GM19351 (cell line): ENCODE data around the gene GH2.
"Not testable (repeated sequence)": the region's sequence is repeated elsewhere in the genome, so short reads cannot be mapped to it uniquely, and the experiment has no call there.

Experiments
- ATAC-seq: cut with Tn5 transposase; IDR thresholded peaks from one replicate; pipeline ENCODE4 v1.9.1; 2021; ENCODE audit warnings: mild to moderate bottlenecking, moderate library complexity; ENCODE audit not compliant: unreplicated experiment

The GH2 gene

DNA sequence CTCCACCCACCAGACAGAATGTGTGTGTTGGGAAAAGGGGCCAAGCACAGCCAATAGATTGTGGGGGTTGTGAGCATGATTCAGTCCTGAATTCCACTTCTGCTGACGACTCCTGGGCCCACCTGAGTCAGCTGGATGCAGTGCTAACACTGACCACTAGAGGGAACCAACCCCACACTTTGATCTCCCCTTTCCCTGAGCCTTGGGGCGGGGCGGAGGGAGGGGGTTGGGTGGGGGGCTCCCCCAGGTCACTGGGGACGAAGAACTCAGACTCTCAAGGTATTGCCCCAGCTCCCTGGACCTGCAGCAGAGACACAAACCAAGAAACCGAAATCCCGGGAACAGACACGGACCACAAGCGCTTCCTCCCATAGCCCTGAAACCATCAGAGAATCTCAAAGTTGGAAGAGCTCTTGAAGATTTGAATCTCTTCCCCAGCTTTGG is 29.9 kb upstream of the GH2 start:
- ATAC-seq: no peak

GRCh38 chr17:63911041-63911635 is 29.4 kb upstream of the GH2 start, which contains the start of gene CSHL1:
Gene CSHL1, minus strand, starts transcription at chr17:63911258. Its CDS starts 62 bp downstream, at chr17:63911196.
- ATAC-seq: no peak

GRCh38 chr17:63910096-63910495 is 28.4 kb upstream of the GH2 start:
- no peak for ATAC-seq

DNA sequence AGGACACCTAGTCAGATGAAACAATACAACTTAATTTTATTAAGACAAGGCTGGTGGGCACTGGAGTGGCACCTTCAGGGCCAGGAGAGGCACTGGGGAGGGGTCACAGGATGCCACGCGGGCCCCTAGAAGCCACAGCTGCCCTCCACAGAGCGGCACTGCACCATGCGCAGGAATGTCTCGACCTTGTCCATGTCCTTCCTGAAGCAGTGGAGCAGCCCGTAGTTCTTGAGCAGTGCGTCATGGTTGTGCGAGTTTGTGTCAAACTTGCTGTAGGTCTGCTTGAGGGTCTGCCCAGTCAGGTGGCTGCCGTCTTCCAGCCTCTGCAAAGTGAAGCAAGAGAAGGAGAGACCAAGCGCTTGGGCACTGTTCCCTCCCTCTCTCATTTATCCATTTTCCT is 27.8 kb upstream of the GH2 start:
- ATAC-seq: not testable (repeated sequence)

DNA sequence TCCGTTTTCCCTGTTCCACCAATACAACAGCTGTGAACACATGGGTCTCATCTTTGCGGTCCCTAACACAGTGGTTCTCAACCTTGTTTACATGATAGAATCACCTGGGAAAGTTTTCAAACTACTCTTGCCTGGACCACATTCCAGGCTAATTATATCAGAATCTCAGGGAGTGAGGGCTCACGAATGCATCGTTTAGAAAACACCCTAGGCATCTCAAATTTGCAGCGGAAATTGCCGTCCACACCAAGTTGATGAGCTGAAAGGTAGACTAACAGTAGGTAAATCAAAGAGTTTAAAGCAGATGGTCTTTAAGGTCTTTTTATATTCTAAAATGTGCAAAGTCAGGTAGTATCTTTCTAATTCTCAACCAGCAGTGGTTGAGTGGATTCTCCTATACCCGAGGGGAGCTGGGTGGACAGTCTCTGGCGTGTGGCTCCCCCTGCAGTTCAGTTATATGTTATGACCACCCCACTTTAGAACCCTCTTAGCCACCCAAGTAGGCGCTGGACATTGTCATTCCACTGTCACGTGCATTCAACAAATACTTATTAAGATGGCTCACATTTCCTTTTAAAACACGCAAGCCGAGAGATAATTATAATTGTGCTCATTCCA is 25.5 kb upstream of the GH2 start:
- not testable (repeated sequence) for ATAC-seq

DNA sequence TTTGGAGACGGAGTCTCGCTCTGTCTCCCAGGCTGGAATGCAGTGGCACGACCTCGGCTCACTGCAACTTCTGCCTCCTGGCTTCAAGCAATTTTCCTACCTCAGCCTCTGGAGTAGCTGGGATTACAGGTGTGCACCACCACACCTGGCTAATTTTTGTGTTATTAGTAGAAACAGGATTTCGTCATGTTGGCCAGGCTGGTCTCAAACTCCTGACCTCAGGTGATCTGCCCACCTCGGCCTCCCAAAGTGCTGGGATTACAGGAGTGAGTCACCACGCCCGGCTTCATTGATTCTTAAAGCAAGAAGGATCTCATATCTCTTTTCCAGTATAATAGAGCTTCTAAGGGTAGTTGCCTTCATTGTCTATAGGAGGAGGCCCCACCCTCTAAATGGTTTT is 23.1 kb upstream of the GH2 start:
- not testable (repeated sequence) for ATAC-seq

DNA sequence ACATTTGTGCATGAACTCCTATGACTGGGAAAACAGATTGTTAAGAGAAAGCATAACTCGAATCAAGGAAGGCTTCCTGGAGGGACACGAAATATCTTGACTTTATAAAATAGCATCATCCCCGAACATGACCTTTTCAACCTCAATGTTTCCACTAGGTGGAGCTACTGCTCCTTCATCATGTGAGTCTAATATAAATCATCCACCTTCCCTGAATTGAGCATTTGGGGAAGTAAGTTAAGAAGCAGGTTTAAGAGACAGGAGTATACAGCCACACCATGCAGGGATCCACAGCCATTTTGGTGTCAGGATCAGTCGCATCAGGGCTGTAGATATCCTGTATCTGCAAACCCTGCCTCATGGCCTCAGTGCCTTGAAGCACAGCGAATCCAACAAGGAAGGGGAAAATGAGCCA is 22.1 kb upstream of the GH2 start:
- ATAC-seq: not testable (repeated sequence)

DNA sequence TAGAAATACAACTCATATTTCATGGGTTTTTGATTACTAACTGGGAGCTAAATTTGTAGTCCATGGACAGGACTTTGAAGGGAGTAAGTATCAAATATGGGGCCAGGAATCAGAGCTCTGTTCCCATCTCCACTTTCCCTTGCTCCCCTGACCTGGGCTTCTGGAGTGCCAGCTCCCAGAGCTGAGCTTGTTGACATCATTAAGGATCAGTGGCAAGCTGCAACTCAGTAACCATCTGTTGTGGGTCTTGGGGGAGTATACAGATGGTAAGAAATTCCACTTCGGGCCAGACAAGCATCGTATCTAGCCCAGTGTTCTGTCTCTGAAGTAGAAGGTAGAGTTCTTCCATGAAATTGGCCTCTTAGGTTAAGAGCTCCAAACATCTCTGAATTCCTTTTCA is 20.2 kb upstream of the GH2 start:
- ATAC-seq: not testable (repeated sequence)

DNA sequence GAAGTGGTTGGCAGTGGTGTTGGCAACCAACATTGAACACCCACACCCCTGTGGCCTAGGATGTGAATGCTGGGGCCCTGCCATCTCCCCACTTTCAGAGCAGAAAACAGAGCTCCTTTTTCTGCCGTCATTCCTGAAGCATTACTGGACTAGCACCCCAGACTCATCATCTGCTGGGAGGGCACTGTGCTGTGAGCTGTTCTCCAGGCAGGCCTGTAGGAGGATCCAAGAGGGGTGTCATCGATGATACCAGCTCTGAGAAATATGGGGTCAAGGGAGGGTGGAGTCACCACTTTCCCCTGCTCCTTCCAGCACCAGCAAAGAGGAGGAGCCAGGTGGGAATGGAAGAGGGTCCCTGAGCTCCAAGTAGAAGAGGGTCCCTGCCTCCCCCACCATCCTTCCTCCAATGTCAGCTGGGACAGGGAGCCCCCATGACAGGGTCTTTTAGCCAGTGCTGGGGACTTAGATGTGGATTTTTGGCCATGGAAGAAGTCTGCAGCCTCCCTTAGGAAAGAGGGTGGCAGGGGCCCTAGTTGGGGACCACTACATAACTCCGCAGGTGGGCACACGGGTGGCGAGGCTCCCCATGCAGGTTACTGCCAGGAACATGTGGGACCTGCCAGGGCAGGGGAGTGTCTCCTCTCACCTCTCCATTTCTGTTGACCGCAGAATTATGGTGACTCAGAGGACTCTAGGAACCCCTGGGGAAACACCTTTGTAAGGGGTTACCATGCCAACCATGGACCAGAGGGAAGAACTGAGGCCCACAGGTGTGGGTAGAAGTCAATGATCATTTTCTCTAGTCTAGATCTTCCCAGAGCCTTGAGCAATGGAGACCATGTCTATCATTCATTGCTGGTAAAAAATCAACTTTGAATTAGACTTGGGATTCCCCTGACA is 17.4 kb upstream of the GH2 start:
- not testable (repeated sequence) for ATAC-seq

DNA sequence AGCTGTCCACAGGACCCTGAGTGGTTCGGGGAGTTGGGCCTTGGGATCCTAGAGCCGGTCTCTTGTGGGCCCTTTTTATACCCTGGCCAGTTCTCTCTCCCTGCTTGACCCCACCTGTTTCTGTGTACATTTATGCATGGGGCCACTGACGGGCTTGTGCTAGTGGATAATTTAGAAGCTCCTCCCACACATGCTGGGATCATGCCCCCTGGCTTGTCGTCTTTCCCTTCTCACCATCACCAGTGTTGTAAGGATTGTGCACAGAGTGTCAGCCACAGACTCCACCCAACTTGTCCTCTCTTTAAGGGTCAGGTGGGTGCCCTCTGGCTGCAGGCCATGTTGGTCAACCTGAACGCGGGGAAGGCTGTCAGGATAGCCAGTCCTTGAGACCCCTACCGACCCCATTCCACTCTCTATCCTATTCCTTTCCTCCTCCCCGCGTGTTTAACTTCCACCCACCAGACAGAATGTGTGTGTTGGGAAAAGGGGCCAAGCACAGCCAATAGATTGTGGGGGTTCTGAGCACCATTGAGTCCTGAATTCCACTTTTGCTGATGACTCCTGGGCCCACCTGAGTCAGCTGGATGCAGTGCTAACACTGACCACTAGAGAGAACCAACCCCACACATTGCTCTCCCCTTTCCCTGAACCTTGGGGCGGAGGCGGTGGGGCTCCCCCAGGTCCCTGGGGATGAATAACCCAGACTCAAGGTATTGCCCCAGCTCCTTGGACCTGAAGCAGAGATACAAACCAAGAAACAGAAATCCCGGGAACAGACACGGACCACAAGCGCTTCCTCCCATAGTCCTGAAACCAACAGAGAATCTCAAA is 15.0 kb upstream of the GH2 start, which contains the start of gene CSH1:
Gene CSH1 (minus strand): TSS at position 51 of the 831 bp plus-strand sequence. CDS start 63 bp downstream, outside the sequence.
- not testable (repeated sequence) for ATAC-seq

- ATAC-seq: not testable (repeated sequence)
Observed at GRCh38 chr17:63894821-63895220, 13.1 kb upstream of the GH2 start.

GRCh38 chr17:63894021-63894420 is 12.3 kb upstream of the GH2 start:
- ATAC-seq: not testable (repeated sequence)

DNA sequence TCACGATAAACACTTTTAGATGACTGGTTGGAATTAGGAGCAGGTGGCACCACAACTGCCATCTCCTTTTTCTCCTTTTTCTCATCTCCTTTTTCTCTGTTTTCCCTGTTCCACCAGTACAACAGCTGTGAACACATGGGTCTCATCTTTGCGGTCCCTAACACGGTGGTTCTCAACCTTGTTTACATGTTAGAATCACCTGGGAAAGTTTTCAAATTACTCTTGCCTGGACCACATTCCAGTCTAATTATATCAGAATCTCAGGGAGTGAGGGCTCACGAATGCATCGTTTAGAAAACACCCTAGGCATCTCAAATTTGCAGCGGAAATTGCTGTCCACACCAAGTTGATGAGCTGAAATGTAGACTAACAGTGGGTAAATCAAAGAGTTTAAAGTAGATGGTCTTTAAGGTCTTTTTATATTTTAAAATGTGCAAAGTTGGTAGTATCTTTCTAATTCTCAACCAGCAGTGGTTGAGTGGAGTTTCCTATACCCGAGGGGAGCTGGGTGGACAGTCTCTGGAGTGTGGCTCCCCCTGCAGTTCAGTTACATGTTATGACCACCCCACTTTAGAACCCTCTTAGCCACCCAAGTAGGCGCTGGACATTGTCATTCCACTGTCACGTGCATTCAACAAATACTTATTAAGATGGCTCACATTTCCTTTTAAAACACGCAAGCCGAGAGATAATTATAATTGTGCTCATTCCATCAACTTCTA is 10.7 kb upstream of the GH2 start:
- ATAC-seq: not testable (repeated sequence)

- not testable (repeated sequence) for ATAC-seq
Observed at GRCh38 chr17:63889026-63889848, 7.5 kb upstream of the GH2 start.

GRCh38 chr17:63885119-63885518 is 3.4 kb upstream of the GH2 start:
- ATAC-seq: not testable (repeated sequence)

DNA sequence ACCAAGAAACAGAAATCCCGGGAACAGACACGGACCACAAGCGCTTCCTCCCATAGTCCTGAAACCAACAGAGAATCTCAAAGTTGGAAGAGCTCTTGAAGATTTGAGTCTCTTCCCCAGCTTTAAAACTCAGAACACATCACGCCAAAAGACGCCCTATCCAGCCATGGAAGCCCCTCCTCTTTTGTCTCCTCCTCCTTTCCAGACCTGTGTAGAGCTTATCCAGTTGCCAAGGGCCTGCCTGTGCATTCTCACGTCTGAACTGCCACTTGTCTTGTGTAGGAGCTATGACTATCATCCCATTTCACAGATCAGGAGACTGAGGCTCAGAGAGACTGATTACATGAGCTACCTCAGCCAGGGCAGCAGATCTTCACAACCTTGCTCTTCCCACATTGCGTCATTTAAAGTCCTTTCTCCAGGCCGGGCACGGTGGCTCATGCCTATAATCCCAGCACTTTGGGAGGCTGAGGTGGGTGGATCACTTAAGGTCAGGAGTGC is 932 bp upstream of the GH2 start:
- ATAC-seq: not testable (repeated sequence)

DNA sequence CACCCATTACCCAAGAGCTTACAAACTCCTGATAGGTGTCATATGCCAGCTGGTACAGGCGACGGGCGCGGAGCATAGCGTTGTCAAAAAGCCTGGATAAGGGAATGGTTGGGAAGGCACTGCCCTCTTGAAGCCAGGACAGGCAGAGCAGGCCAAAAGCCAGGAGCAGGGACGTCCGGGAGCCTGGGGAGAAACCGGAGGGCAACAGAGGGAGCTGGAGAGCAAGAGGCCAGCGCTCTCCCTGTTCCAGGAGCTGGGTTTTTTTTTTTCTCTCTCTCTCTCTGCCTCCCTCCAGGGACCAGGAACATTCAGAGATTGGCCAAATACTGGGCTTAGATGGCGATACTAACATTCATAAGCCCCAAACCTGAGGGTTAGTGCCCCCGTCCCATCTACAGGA is 407 bp downstream of the GH2 start:
- not testable (repeated sequence) for ATAC-seq

GRCh38 chr17:63880706-63881105 is 1.0 kb downstream of the GH2 start:
- ATAC-seq: no peak

DNA sequence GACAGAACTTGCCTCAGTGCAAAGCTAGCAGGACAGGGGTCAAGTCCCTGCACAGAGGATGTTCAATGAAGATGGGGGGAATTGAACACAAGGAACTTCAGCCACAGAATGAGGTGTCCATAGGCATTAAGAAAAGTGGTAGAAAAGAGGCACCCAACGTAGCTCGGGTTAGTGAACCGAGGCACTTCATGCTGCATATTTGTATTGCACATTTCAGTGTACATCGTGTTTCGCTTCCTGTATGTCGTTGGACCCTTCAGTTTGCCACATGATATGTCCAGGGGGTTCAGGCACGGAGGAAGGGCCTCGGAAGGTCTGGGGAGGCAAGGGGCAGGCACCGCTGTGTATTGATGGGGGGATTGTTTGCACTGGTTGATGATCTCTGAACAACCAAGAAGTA is 3.3 kb downstream of the GH2 start:
- ATAC-seq: not testable (repeated sequence)
